WTC11 (cell line): Measurements from ENCODE around the gene HES4. TPM values are rescaled to one million over a fixed set of nuclear protein-coding genes. Genes with fewer than 3 reads are reported as not detected.

ENCODE experiments used
- ATAC-seq: fragments of 200-7000 bp; cut with Tn5 transposase; 2 replicates; pipeline ENCODE4 v1.10.0; 2021; ENCODE audit warnings: mild to moderate bottlenecking, moderate library complexity
- CTCF ChIA-PET: fragments of 300-600 bp; sonication (Branson Sonifier 250); formaldehyde crosslinking; loops from one replicate; lab custom pipeline; 2021; ENCODE audit warnings: antibody characterized with exemption; lab: Charles Lee
- POLR2A ChIA-PET: fragments of 350-600 bp; sonication (Branson Sonifier 250); formaldehyde crosslinking; loops from one replicate; lab custom pipeline; 2021; ENCODE audit warnings: antibody characterized with exemption; lab: Charles Lee
- DNase-seq: peaks from one replicate; pipeline ENCODE4 v3.0.0; 2021; ENCODE audit warnings: low spot score
- H3K27ac Mint-ChIP-seq: 2 replicates; pipeline ENCODE4 v1.8.0; 2021; ENCODE audit warnings: mixed read lengths
- H3K27me3 Mint-ChIP-seq: 2 replicates; pipeline ENCODE4 v1.8.0; 2021; ENCODE audit warnings: low read depth, mild to moderate bottlenecking, moderate library complexity, mixed read lengths
- H3K36me3 Mint-ChIP-seq: 2 replicates; pipeline ENCODE4 v1.8.0; 2021; ENCODE audit warnings: mixed read lengths
- H3K4me1 Mint-ChIP-seq: 2 replicates; pipeline ENCODE4 v1.8.0; 2022; ENCODE audit warnings: mixed read lengths
- H3K4me3 Mint-ChIP-seq: 2 replicates; pipeline ENCODE4 v1.8.0; 2021; ENCODE audit warnings: mild to moderate bottlenecking, moderate library complexity, mixed read lengths
- H3K9me3 Mint-ChIP-seq: 2 replicates; pipeline ENCODE4 v1.8.0; 2021; ENCODE audit warnings: mixed read lengths
- E2F4 ChIP-seq: sonication (generic); formaldehyde crosslinking; IDR thresholded peaks from 2 replicates; pipeline ENCODE4 v1.8.1; 2022; ENCODE audit warnings: low read depth, mild to moderate bottlenecking, moderate library complexity, missing genetic modification reagents, borderline replicate concordance
- ESRRA ChIP-seq: sonication (generic); formaldehyde crosslinking; IDR thresholded peaks from 2 replicates; pipeline ENCODE4 v1.8.1; 2022; ENCODE audit warnings: mild to moderate bottlenecking, missing genetic modification reagents, borderline replicate concordance
- TP53 ChIP-seq: sonication (generic); formaldehyde crosslinking; IDR thresholded peaks from 2 replicates; pipeline ENCODE4 v1.8.1; 2023; ENCODE audit warnings: mild to moderate bottlenecking, missing genetic modification reagents
- ZNF512 ChIP-seq: sonication (generic); formaldehyde crosslinking; IDR thresholded peaks from 2 replicates; pipeline ENCODE4 v1.8.1; 2022; ENCODE audit warnings: missing genetic modification reagents, borderline replicate concordance
- total RNA-seq: library from RNA; stranded (reverse); gene quantifications from 3 replicates; pipeline ENCODE4 v1.2.3, GENCODE V29; 2021

HES4 gene
- total RNA-seq, 1 experiment from 2014 or later: 4.5 TPM

GRCh38 chr1:950268-950667, 49.6 kb downstream of the HES4 start:
- ATAC-seq (no peak), DNase-seq (no peak)
- H3K36me3 Mint-ChIP-seq: peaks cover 45% of the 10 kb centered on the region
- H3K27me3 Mint-ChIP-seq: peaks cover 2% of the 10 kb centered on the region; the same call in 1 of the 2 replicates
- H3K9me3 Mint-ChIP-seq: no peaks in the 10 kb centered on the region
- no peak overlapping the region for H3K4me3 Mint-ChIP-seq
- POLR2A ChIA-PET: no interaction called here
- TF ChIP-seq ESRRA (CRISPR knock-in tag) (no peak), TP53 (CRISPR knock-in tag) (no peak), E2F4 (no peak), ZNF512 (CRISPR knock-in tag) (no peak)
- CTCF ChIA-PET: no interaction called here
- H3K27ac Mint-ChIP-seq: no peak overlapping the region
- no peaks in the 10 kb centered on the region for H3K4me1 Mint-ChIP-seq

Other genes starting within 250 kb of the HES4 start
- 1.7 to 2.7 TPM (median 2.3 TPM) in 3 replicates for gene SAMD11, start 76.2 kb downstream of the HES4 start, total RNA-seq
- gene NOC2L, start 40.8 kb downstream of the HES4 start, total RNA-seq: 149 to 182 TPM (median 150 TPM) in 3 replicates
- gene KLHL17, start 39.5 kb downstream of the HES4 start, total RNA-seq: 46.2 to 66.9 TPM (median 47.2 TPM) in 3 replicates
- gene PLEKHN1, start 33.6 kb downstream of the HES4 start, total RNA-seq: 2.9 to 3.4 TPM (median 3.0 TPM) in 3 replicates
- not detected in 3 replicates for gene PERM1, start 18.0 kb downstream of the HES4 start, total RNA-seq
- gene ISG15, start 13.4 kb upstream of the HES4 start, total RNA-seq: 29.5 to 38.3 TPM (median 36.1 TPM) in 3 replicates
- 184 to 198 TPM (median 186 TPM) in 3 replicates for gene AGRN, start 20.0 kb upstream of the HES4 start, total RNA-seq
- gene RNF223, start 74.2 kb upstream of the HES4 start, total RNA-seq: not detected in 3 replicates
- 13.9 to 17.8 TPM (median 14.0 TPM) in 3 replicates for gene C1orf159, start 116.0 kb upstream of the HES4 start, total RNA-seq
- 0.78 to 1.1 TPM (median 1.1 TPM) in 3 replicates for gene TTLL10, start 173.8 kb upstream of the HES4 start, total RNA-seq
- 0.83 to 1.2 TPM (median 1.1 TPM) in 3 replicates for gene TNFRSF18, start 206.5 kb upstream of the HES4 start, total RNA-seq
- 0.18 to 0.33 TPM in 2 of 3 replicates, not detected in the other for gene TNFRSF4, start 214.1 kb upstream of the HES4 start, total RNA-seq
- 92.3 to 105 TPM (median 101 TPM) in 3 replicates for gene SDF4, start 231.9 kb upstream of the HES4 start, total RNA-seq
- gene B3GALT6, start 232.1 kb upstream of the HES4 start, total RNA-seq: 18.8 to 21.4 TPM (median 20.0 TPM) in 3 replicates
- gene C1QTNF12, start 246.6 kb upstream of the HES4 start, total RNA-seq: 8.5 to 10.3 TPM (median 8.5 TPM) in 3 replicates